ENCODE measurements around the gene ESR1.

DNA sequence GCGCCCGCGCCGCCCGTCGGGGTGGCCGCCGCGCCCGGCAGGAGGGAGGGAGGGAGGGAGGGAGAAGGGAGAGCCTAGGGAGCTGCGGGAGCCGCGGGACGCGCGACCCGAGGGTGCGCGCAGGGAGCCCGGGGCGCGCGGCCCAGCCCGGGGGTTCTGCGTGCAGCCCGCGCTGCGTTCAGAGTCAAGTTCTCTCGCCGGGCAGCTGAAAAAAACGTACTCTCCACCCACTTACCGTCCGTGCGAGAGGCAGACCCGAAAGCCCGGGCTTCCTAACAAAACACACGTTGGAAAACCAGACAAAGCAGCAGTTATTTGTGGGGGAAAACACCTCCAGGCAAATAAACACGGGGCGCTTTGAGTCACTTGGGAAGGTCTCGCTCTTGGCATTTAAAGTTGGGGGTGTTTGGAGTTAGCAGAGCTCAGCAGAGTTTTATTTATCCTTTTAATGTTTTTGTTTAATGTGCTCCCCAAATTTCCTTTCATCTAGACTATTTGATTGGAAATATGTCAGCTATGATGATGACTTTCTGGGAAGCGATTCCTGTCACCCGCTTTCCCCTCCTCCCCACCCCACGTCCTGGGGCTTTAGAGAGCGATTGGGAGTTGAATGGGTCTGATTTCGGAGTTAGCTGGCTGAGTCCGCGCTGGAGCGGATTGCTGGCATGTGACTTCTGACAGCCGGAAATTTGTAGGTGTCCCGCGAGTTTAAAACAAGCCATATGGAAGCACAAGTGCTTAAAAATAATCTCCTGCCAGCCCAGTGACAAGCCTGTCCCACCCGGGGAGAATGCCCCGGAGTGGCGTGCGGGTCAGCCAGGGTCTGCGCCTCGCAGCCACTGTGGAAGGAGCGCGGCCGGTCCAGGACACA lies 1.1 kb downstream of the ESR1 start:
- no peak for TF ChIP-seq YY1 (IDR thresholded peaks at IDR 0.05; ENCODE audit: insufficient read depth, insufficient read length)
- no peak for TF ChIP-seq SUZ12 (IDR thresholded peaks at IDR 0.05; ENCODE audit: extremely low read depth, insufficient read depth, insufficient read length)
- TF ChIP-seq ZNF274 (IDR thresholded peaks at IDR 0.05; ENCODE audit: low read depth, low read length): no peak
